HG03175 (cell line): ENCODE data around the gene LHFPL6.
"Not testable (repeated sequence)": the region's sequence is repeated elsewhere in the genome, so short reads cannot be mapped to it uniquely, and the experiment has no call there.

ENCODE experiments used
- ATAC-seq: cut with Tn5 transposase; IDR thresholded peaks from one replicate; pipeline ENCODE4 v1.9.1; 2021; ENCODE audit warnings: mild to moderate bottlenecking, moderate library complexity; ENCODE audit not compliant: unreplicated experiment

LHFPL6 gene

DNA sequence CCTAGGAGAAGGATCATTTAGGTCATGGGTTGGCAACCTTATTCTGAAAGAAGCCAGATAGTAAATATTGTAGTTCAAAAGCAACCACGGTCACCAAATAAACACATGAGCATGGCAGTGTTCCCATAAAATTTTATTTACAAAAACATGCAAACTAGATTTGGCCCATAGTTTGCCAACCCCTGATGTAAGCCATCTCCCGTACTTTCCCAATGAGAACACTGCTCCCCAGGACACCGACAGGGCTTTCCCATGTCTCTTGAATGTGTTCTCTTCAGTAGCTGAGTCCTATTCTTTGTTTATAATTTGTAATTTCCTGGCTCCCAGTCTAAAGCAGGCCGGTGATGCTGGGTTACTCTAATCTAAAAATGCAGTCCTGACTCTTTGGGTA, 239.6 kb downstream of the LHFPL6 start:
- no peak for ATAC-seq

DNA sequence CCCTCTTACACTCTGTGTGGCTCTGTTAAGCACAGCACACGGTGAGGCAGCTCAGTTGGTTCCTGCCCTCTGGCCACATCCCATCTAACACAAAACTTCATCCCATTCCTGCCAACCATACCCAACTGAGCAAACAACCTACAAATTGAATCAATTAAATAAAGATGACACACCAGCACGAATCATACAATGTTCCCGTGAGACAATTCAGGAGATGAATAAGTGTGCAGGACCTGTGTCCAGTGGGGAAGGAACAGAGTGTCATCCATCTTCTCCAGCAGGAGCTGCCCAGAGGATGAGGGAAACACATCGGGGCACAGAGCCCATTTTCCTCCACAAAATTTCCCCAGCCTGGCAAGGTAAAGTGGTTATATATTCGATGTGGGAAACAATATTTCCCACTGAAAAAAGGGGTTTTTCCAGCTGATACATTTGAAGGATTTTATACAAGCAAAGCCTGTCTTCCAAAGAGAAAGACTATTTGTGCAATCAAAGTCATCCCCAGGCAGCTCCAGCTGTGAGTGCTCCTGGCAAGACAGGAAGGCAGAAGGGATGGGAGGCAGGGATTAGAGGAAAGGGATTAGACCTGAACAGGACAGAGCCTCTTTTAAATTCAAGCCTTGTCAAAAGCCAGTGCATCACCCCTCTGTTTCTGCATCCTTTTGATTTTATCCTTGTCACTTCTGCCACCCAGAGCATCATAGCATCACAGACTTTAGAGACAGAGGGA, 240.2 kb downstream of the LHFPL6 start:
- ATAC-seq, result no peak

DNA sequence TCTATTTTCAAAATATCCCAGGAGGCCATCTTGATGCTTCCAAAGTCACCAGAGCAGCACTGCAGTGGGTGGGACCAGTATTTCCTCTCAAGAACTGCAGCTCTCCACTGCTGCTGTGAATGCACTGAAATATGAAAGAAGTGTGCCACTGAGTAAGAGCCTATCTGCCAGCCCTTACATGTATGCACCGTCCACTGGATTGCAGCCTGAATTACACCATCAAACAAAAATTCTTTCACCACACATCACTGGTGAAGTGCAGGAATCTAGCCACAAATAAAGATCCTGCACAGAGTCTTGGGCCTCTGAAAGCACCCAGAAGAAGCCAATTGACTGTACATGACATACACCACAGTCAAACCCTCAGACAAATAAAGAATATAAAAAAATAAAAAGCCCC, 249.0 kb downstream of the LHFPL6 start:
- no peak for ATAC-seq

DNA sequence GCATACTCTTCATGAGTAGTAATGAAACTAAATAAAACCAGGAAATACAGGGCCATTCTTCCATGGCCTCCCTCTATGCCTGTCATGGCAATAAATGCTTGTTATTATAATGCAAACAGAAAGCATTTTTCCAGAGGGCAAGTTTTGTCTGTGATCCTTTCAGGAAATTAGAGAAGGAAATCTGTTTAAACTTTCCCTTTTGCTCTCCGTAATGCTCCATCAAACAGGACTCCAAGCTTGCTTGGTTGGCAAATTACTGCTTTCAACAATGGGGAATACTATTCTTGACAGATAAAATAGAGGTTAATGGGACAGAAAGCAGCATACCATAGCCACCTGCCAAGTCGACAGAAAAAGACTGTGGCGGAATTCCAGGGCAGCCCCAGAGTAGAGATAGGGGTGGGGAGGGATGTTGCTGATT, 252.5 kb downstream of the LHFPL6 start:
- ATAC-seq, result no peak

DNA sequence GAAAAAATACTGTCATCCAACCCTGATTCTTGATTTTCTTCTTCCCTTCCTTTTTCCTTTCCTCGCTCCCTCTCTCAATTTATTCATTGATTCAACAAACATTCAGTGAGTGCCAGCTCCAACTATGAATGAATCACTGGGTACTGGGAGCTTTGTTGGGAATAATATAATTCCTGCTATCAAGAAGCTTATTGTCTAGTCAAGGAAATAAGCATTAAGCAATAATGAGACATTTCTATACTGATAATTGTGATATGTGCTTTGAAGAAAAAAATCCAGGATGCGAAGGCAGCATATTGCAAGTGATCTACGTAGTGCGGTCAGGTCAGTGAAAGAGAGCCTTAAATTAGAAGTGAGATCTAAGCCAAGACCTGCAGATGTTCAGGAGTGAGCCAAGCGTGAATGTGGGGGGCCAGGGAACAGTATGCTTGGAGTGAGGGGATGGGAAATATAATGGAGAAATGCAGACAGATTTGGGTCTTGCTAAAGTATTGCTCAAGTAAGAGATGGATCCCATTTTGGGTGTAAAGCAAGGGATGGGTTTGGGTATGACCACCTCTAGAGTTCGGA, 253.5 kb downstream of the LHFPL6 start:
- ATAC-seq, result no peak

DNA sequence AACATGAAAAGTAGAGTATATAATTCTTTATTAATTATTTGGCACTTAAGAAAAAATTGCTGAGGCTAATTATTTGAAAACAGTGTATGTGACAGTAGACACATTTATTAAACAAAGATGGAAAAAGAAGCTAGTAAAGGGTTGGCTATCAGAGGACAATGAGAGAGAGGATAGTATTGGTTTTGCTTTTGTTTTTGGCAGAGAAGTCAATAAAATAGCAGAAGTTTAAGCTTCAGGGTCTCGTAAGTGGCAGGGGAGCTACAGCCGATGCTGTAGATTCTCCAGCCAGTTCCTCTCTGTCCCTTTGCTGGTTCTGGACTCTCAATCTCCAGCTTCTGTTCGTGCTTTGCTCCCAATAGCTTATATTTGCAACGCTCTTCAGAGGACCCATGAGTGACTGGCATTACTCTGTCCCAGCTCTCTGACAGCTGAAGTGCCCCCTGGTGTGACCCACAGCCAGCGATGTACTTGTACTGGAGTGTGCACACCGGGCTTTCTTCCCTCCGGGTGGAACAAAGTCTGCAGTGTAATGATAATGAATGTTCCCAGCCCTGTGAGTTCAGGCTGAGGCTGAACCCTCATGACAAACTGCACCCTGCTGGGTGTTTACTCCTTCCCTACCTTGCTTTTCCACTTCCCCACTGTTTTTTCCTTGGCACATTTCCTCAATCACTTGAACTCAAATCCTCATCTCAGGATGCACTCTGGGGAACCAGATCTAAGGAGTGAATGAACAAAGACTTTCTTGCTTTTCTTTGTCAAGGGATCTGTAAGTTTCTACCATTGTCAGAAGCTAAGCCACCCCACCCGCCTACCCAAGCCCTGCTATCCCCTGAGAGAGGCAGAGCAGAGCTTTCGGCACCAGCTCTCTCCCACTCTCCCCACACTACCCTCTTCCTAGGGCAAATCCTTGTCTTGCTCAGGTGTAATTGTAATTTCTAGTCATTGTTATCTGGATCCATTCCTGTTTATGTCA, 254.8 kb downstream of the LHFPL6 start:
- ATAC-seq, result no peak

DNA sequence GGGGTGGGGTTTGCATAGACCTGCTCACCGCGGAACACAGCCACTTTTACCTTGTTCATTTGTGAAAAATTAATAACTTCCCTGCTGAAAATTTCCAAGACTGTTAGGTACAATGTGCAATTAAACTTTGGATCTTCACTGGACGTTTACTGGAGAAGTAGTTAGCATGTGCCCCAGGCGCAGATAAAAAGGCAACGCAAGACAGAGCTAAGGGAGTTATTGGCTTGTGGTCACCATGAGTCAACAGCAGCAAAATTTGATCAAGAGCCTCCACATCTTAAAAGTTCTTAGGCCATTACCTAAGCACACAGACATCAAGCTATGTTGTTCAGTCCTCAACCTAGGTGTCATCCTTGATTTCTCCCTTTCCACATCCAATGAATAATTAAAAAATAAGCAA, 257.0 kb downstream of the LHFPL6 start:
- no peak for ATAC-seq

DNA sequence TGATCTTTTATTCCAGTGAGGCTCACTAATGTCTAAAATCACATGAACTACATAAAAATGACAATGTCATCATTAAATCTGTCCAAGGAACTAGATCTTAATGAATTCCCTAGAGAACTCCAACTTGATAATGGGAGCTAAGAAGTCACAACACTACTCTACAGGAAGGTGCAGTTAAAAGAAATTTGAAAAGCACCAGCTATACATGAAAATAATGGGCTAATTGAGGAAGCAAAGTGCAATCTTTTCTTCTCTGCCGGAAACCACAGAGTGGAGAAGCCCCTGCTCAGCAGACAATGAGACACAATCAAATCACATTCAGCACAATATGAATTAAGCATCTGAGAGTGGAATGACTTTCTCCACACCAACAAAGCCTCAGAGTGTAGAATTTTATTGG, 261.7 kb downstream of the LHFPL6 start:
- no peak for ATAC-seq

DNA sequence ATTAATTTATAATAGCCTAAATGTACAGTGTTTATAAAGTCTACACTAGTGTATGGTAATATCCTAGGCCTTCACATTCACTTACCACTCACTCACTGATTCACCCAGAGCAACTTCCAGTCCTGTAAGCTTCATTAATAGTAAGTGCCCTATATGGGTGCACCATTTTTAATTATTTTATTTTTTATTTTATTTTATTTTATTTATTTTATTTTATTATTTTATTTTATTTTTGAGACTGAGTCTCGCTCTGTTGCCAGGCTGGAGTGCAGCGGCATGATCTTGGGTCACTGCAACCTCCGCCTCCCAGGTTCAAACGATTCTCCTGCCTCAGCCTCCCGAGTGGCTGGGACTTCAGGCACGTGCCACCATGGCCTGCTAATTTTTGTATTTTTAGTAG, 264.9 kb downstream of the LHFPL6 start:
- ATAC-seq, result not testable (repeated sequence)

DNA sequence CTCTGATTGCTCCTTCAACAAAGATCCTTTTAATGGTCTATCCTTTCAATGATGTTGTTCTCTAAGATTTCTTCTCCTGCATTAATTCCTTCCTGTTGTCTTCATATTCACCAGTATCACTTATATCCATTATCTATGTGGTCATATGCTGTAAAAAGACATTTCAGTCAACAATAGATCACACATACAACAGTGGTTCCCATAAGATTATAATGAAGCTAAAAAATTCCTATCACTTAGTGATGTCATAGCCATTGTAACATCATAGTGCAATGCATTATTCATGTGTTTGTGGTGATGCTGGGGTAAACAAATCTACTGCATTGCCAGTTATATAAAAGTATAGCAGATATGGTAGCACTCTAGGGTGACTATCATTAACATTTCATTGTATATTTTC, 266.1 kb downstream of the LHFPL6 start:
- no peak for ATAC-seq

DNA sequence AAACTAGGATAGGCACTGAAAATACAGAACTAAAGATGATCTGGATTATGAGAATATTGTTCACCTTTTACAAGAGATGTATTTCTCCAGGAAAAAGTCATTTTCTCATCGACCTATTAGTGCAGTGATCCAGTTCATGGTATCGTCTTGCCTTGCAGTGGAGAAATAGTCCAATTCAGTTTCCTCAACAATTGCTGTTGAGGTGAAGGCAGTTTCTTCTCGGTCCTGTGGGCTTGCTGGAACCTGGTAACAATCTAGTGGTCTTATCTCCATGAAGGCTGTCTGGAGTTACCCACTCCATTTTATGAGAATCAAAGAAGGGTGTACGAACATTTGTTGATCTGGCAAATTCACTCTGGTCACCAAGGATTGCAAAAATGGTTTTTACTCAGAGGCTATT, 266.8 kb downstream of the LHFPL6 start:
- no peak for ATAC-seq

DNA sequence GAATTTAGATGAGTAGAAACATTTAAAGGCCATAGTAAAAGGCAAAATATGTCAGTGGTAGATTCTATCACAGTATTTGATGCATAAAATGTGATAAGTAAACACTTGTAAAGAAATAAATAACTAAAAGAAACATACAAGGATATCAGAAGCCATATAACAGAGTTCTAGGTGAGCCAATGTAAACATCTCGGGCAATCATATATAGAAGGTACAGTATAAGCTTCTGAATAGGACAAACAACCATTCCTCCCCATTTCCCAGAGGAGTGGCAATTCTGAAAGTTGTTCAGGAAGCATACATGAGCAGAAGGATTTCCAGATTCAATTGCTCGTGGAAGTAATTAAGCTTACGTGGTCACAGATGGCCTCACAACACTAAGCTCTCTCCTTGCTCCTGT, 267.3 kb downstream of the LHFPL6 start:
- no peak for ATAC-seq

DNA sequence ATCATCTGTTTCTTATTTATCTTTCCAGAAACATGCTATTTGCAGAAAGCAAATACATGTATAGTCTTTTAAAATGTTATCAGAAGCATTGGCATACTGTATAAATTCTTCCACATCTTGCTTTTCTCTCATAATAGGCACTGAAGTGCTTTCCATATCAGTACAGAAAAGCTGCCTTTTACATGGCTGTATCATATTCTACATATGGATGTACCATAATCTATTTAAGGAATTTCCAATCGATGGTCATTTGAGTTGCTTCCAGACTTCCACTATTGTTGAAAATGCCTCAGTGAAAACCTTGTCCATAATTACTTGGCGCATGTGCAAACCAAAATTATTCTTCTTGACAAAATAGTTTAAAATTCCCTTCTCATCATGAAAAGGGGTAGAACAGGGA, 272.5 kb downstream of the LHFPL6 start:
- no peak for ATAC-seq

DNA sequence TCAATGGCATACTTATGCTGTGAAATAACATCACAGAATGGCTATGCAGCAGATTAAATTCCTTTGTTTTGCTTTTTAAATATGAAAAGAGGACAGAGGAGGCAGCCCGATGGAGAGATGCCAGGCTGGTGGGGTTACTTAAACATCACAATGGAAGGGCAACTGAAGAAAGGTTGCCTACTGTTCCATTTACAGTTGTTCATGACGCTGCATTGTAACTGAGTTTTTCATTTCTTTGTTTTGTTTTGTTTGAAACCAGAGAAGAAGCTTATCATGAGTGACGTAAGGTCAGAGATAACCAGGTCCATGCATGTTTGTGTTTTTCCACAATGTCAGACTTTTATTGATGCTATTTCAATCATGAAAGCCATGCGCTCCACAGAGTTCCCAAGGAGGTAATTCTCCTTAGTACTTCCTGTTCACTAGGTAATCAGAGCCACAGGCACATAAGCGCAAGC, 273.8 kb downstream of the LHFPL6 start:
- no peak for ATAC-seq

DNA sequence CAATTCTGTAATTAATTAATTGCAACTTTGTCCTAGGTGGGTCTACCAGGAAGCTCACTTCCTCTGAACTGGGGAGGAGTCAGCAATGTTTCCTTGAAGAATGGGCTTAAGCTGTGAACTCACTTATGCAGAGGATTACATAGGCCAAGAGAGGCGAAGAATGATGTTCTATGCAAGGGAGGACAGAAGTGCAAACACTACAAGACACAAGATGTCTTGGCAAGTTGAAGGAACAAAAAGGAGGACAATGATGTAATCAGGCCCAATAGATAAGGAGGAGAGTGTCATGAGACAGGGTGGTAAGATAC, 275.9 kb downstream of the LHFPL6 start:
- ATAC-seq, result no peak

DNA sequence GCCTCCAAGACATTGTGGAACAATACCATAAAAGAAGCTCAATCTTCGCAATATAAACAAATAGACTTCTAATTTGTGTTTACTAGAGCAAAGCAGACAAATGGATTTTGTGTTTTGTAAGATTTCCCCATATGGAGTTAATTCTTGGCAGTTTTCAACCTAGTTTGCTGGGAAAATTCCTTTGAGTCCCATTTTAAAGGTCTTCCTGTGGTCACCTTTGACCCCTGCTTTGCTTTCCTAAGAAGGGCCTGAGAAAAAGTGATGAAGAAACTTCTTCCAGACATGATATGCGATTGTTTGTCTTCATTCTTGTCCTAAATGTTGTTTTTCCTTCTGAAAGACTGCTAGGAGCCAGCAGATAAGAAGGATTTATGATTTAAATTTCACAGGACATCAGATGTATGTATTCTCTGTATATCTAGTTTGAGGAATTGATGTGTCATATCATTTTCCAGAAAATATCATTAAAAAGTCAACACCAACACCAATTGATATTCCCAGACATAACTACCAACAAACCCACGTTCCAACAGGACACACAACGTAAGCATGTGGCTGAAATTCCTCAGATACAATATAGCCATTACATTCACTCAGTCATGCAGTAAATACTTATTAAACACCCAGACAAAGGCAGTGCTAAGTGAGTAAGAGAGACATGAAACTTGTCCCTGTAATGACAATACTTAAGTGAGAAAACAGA, 276.4 kb downstream of the LHFPL6 start:
- no peak for ATAC-seq

DNA sequence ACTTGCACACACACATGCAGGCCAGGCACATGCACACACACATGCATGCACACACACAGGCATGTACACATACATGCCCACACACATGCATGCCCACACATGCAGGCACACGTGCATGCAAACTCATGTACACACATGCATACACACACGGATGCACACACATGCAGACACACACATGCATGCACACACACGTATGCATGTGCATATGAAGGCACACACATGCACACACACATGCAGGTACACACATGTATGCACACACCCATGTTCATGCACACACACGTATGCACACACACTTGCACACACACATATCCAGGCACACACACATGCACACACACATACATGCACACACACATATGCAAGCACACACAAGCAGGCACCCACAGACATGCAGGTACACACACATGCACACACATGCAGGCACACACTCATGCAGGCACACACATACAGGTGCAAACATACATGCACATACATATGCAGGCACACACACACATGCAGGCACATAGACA, 278.1 kb downstream of the LHFPL6 start:
- ATAC-seq, result no peak

DNA sequence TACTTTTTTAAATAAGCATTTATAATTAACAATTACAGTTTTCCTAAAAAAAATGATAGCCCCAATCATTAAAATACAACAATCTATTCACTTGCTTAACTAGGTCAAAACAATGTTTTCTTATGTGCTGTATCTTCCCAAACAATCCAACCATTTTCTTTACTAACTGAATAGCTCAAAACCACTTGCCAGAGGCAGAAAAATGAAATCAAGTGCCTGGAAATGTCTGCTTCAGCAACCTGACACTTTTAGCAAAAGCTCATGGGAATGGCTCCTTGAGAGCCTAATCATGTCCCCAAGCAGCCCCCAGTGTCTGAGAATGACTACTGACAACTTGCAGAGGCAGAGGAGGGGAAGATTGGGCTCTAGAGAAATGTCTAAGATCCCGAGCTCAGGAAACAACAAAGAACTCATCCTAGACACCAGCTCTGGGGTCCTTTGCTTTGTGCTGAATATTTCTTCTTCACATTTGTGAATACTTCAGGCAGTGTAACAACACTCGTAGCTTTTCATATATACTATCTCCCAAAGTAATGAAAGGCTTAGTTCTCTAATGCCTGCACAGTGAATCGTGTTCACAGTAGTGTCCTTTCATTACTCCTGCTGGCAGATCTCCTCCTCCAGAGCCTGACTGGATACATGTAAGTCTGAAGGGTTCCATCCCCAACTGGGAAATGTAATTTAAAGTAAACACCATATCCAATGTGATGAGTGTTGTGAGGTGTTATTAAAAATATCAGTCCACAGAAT, 280.0 kb downstream of the LHFPL6 start:
- no peak for ATAC-seq

DNA sequence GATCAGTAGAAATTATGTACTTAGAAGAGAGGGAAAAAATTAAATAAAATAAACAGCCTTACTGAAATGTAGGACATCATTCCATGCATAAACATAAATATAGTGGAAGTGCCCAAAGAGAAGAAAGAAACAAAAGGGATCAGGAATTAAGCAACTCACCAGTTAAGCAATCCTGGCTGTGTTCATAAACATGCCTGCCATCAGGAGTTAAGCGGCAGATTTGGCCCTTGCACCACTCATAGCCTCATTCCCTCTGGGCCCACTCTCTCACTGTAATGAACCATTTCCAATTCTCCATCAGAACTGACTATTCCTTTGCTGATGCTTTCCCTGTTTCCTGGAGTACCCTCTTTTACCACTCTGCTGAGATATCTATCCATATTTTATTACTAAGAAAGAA, 281.4 kb downstream of the LHFPL6 start:
- ATAC-seq, result no peak

DNA sequence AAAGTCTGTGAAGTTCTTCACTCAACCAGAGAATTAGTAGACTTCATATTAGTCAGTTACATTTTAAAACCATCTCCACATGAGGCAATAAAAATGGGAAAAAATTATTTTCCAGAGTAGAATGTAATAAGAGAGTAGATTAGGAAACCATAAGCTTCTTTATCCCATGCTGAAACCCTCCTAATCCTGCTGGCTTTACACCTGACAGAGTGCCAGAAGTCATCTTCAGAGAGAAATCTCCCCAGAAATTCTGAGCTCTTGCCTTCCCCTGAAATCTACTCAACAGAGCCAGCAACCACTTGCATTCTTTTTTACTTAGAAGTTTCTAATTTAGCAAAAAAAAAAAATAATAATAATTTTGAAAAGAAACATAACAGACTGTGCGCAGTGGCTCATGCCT, 284.8 kb downstream of the LHFPL6 start:
- no peak for ATAC-seq
